Measurements from ENCODE around the gene C5AR1. TPM values are rescaled to one million over a fixed set of nuclear protein-coding genes. Genes with fewer than 3 reads are reported as not detected.

The C5AR1 gene
- total and polyA plus RNA-seq, 7 experiments from 2014 or later: 0.14 to 205 (median 5.9) TPM; not detected in 1

- peak; percentile 81 to 91 (median 88) for DNase-seq
- POLR2A ChIA-PET: interaction anchor here (0.8 to 2.8 kb wide), 13 partner anchors 11 to 414 kb away, joined by 3 to 44 read pairs (median 5); partner anchors contain the start of genes CCDC9 and ZC3H4
- H3K27me3 Mint-ChIP-seq: no peaks in the 10 kb centered on the region
- Histone ChIP-seq H3K27me3 (ENCODE audit: control insufficient read depth in 2 of 2, insufficient read depth in 2 of 2, low read length in 2 of 2) (no peaks in the 10 kb centered on the region), H3K4me3 (ENCODE audit: low read length) (peak overlapping the region; percentile 100), H3K9me3 (ENCODE audit: control insufficient read depth in 2 of 3, low read length in 3 of 3) (no peaks in the 10 kb centered on the region), H3K4me1 (ENCODE audit: control insufficient read depth in 2 of 2, insufficient read depth in 2 of 2, low read length in 2 of 2) (peaks cover 3 to 14% of the 10 kb centered on the region in 2 donors), H3K27ac (ENCODE audit: low read depth, low read length) (peak overlapping the region; percentile 95), H3K36me3 (ENCODE audit: control insufficient read depth in 2 of 3, insufficient read depth in 3 of 3, low read length in 3 of 3) (peaks cover 0 to 29% (median 0%) of the 10 kb centered on the region in 3 experiments)
- peaks cover 0 to 12% (median 3%) of the 10 kb centered on the region in 5 donors for H3K36me3 Mint-ChIP-seq
- peaks cover 20 to 28% (median 27%) of the 10 kb centered on the region in 7 donors for H3K4me1 Mint-ChIP-seq
- H3K4me3 Mint-ChIP-seq: peak overlapping the region; percentile 83 to 99 (median 95)
- CTCF ChIA-PET: interaction anchor here (0.6 to 1.1 kb wide), 2 partner anchors 17 to 76 kb away, joined by 3 to 4 read pairs; partner anchors contain the start of gene CCDC9
- intact Hi-C loops (cut with micrococcal nuclease): loop anchor here (1.0 to 10.0 kb wide), 22 partner anchors 11 to 1559 kb away; partner anchors contain the start of genes BICRA (in 2 of the 2), DHX34 (in 2 of the 2), ZC3H4 (in 2 of the 2) and ARHGAP35 (in 1 of the 2)
- no peaks in the 10 kb centered on the region for H3K9me3 Mint-ChIP-seq
- H3K27ac Mint-ChIP-seq: peak overlapping the region; percentile 93 to 98 (median 97)
- peak; percentile 74 for ATAC-seq
Observed at GRCh38 chr19:47273313-47274070, 36.2 kb upstream of the C5AR1 start.

DNA sequence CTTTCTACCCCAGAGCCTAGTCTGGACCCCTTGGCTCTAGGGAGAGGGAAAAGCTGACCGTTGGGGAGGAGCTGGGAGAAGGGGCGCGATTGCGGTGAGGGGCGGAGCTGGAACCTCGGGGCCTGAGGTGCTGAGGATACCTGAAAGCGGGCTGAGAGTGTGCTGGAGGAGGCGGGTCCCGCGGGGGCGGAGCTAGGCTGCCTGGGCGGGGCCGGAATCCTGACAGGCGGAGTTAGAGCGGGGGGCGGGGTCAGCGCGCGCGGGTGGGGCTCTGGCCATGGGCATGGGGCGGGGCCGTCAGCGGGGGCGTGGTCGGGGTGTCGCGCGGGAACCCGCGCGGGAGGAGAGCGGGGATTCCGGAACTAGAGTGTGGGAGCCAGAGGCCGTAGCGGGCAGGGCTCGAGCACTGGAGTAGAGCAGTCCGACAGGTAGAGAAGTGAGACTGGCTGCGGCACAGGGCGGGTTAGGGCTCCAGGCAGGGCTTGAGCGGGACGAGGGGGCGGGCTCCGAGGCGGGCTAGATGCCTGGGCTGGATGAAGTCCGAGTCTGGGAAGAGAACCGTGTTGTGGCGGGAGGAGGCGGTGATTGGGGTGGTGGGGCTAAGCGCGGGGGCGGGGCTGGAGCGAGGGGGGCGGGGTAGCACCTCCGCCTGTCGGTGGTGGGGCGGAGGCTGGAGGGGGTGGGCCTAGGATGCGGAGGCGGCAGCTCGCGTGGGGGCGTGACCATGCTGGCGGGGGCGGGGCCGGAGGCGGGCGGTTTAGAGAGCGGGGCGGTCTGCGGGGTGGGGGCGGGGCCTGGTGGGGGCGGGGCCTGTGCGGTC lies 35.4 kb upstream of the C5AR1 start, which contains the start of gene INAFM1:
Gene INAFM1 (plus strand): TSS at position 815 of the 820 bp plus-strand sequence. CDS start 35 bp downstream, outside the sequence.
- H3K4me3 Mint-ChIP-seq: peak within 1 kb of the TSS; percentile 83 to 99 (median 95)

DNA sequence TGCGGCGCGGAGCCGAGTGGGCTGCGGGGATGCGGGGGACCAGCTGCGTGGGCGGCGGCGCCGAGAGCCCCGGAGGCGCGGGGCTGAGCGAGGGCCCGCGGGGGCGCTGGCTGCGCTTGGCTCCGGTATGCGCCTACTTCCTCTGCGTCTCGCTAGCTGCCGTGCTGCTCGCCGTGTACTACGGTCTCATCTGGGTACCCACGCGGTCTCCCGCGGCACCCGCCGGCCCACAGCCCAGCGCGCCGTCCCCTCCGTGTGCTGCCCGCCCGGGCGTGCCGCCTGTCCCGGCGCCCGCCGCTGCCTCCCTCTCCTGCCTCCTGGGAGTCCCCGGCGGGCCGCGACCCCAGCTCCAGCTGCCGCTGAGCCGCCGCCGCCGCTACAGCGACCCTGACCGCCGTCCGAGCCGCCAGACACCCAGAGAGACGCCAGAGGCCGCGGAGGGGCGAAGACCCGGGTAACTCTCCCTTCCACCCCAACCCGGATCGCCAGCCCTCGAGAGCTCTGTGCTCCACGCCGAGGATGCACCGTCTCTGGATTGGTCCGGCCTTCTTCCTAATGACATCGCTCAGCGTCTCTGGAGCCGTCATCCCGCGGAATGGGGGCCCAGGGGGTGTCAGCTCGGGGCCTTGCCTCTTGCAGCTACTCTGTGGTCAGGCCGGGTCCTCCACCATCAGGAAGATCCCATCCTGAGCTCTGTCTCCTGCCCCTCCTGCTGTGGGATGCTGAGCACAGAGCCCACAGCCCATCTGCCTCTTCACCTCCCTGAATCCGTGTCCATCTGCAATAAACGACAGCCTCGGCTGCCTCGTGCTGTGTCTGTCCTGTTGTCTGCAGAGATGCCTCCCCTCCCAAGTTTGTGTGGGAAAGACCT lies 34.5 kb upstream of the C5AR1 start:
- Histone ChIP-seq H3K4me3 (ENCODE audit: low read length) (peak overlapping the region; percentile 47), H3K4me1 (ENCODE audit: control insufficient read depth in 2 of 2, insufficient read depth in 2 of 2, low read length in 2 of 2) (peaks cover 3 to 14% of the 10 kb centered on the region in 2 donors), H3K9me3 (ENCODE audit: control insufficient read depth in 2 of 3, low read length in 3 of 3) (no peaks in the 10 kb centered on the region), H3K27me3 (ENCODE audit: control insufficient read depth in 2 of 2, insufficient read depth in 2 of 2, low read length in 2 of 2) (no peaks in the 10 kb centered on the region), H3K36me3 (ENCODE audit: control insufficient read depth in 2 of 3, insufficient read depth in 3 of 3, low read length in 3 of 3) (peaks cover 0 to 19% (median 0%) of the 10 kb centered on the region in 3 experiments), H3K27ac (ENCODE audit: low read depth, low read length) (peak overlapping the region; percentile 65)
- no peaks in the 10 kb centered on the region for H3K27me3 Mint-ChIP-seq
- H3K9me3 Mint-ChIP-seq: no peaks in the 10 kb centered on the region
- DNase-seq: peak in 1 of 9 donors; percentile 34
- ChIA-PET POLR2A (interaction anchor here (0.6 to 2.8 kb wide), 9 partner anchors 18 to 415 kb away, joined by 3 to 44 read pairs (median 4); partner anchors contain the start of genes CCDC9, DHX34, SAE1 and ZC3H4), CTCF (interaction anchor here (0.5 to 2.1 kb wide), 5 partner anchors 11 to 177 kb away, joined by 3 to 8 read pairs (median 3); partner anchors contain the start of gene DHX34)
- H3K4me3 Mint-ChIP-seq: peak overlapping the region; percentile 78 to 98 (median 84)
- intact Hi-C loops (cut with micrococcal nuclease): loop anchor here (1.0 to 10.0 kb wide), 22 partner anchors 9 to 1560 kb away; partner anchors contain the start of genes BICRA (in 2 of the 2), DHX34 (in 2 of the 2), ARHGAP35 (in 1 of the 2) and DACT3 (in 1 of the 2)
- peak overlapping the region; percentile 29 to 98 (median 55) for H3K27ac Mint-ChIP-seq
- ATAC-seq: peak; percentile 19
- peaks cover 20 to 33% (median 27%) of the 10 kb centered on the region in 7 donors for H3K4me1 Mint-ChIP-seq
- H3K36me3 Mint-ChIP-seq: peaks cover 0 to 12% (median 3%) of the 10 kb centered on the region in 5 donors

More for the DNA sequence above, 35.4 kb upstream of the C5AR1 start, which contains the start of gene INAFM1:
- Histone ChIP-seq H3K9me3 (ENCODE audit: control insufficient read depth in 2 of 3, low read length in 3 of 3) (no peaks in the 10 kb centered on the region), H3K4me1 (ENCODE audit: control insufficient read depth in 2 of 2, insufficient read depth in 2 of 2, low read length in 2 of 2) (peaks cover 3 to 14% of the 10 kb centered on the region in 2 donors), H3K27ac (ENCODE audit: low read depth, low read length) (peak within 1 kb of the TSS; percentile 95), H3K4me3 (ENCODE audit: low read length) (peak within 1 kb of the TSS; percentile 100), H3K36me3 (ENCODE audit: control insufficient read depth in 2 of 3, insufficient read depth in 3 of 3, low read length in 3 of 3) (peaks cover 0 to 28% (median 0%) of the 10 kb centered on the region in 3 experiments), H3K27me3 (ENCODE audit: control insufficient read depth in 2 of 2, insufficient read depth in 2 of 2, low read length in 2 of 2) (no peaks in the 10 kb centered on the region)
- DNase-seq: peak; percentile 98 to 100 (median 99)
- intact Hi-C loops (cut with micrococcal nuclease): loop anchor here (1.0 to 10.0 kb wide), 22 partner anchors 10 to 1559 kb away; partner anchors contain the start of genes BICRA (in 2 of the 2), DHX34 (in 2 of the 2), ARHGAP35 (in 1 of the 2) and DACT3 (in 1 of the 2)
- Mint-ChIP-seq H3K27ac (peak within 1 kb of the TSS; percentile 93 to 98 (median 97)), H3K4me1 (peaks cover 20 to 28% (median 27%) of the 10 kb centered on the region in 7 donors), H3K27me3 (no peaks in the 10 kb centered on the region), H3K36me3 (peaks cover 0 to 12% (median 3%) of the 10 kb centered on the region in 5 donors), H3K9me3 (no peaks in the 10 kb centered on the region)
- ChIA-PET POLR2A (interaction anchor here (0.6 to 2.8 kb wide), 20 partner anchors 12 to 1698 kb away, joined by 3 to 44 read pairs (median 4); partner anchors contain the start of genes CCDC9, SAE1 and ZC3H4), CTCF (interaction anchor here (0.6 to 2.1 kb wide), 4 partner anchors 18 to 75 kb away, joined by 3 to 8 read pairs (median 4); partner anchors contain the start of gene CCDC9)
- ATAC-seq: peak; percentile 87

GRCh38 chr19:47275791-47276461 lies 33.7 kb upstream of the C5AR1 start:
- H3K36me3 Mint-ChIP-seq: peaks cover 0 to 10% (median 0%) of the 10 kb centered on the region in 5 donors
- no peaks in the 10 kb centered on the region for H3K27me3 Mint-ChIP-seq
- no peaks in the 10 kb centered on the region for H3K9me3 Mint-ChIP-seq
- intact Hi-C loops (cut with micrococcal nuclease): loop anchor here (2.0 to 10.0 kb wide), 5 partner anchors 73 to 1561 kb away; partner anchors contain the start of genes DHX34 (in 1 of the 2), PRKD2 (in 1 of the 2) and SLC1A5 (in 1 of the 2)
- H3K4me1 Mint-ChIP-seq: peaks cover 20 to 32% (median 27%) of the 10 kb centered on the region in 7 donors
- ChIA-PET CTCF (interaction anchor here (1.4 to 2.1 kb wide), 3 partner anchors 11 to 73 kb away, joined by 3 to 8 read pairs (median 6); partner anchors contain the start of gene DHX34), POLR2A (interaction anchor here (1.1 to 2.8 kb wide), 4 partner anchors 19 to 145 kb away, joined by 3 to 44 read pairs (median 4); partner anchors contain the start of genes CCDC9, DHX34 and SAE1)
- no peak overlapping the region for H3K27ac ChIP-seq (ENCODE audit: low read depth, low read length)
- H3K27me3 ChIP-seq (ENCODE audit: control insufficient read depth in 2 of 2, insufficient read depth in 2 of 2, low read length in 2 of 2): no peaks in the 10 kb centered on the region
- DNase-seq: no peak
- H3K4me3 Mint-ChIP-seq: peak overlapping the region; percentile 73 to 95 (median 82)
- H3K4me1 ChIP-seq (ENCODE audit: control insufficient read depth in 2 of 2, insufficient read depth in 2 of 2, low read length in 2 of 2): peaks cover 3 to 14% of the 10 kb centered on the region in 2 donors
- H3K36me3 ChIP-seq (ENCODE audit: control insufficient read depth in 2 of 3, insufficient read depth in 3 of 3, low read length in 3 of 3): peaks cover 0 to 11% (median 0%) of the 10 kb centered on the region in 3 experiments
- ATAC-seq: no peak
- H3K27ac Mint-ChIP-seq: peak overlapping the region; percentile 20 to 83 (median 55)
- no peak overlapping the region for H3K4me3 ChIP-seq (ENCODE audit: low read length)
- no peaks in the 10 kb centered on the region for H3K9me3 ChIP-seq (ENCODE audit: control insufficient read depth in 2 of 3, low read length in 3 of 3)

Data from naive thymus-derived CD4-positive, alpha-beta T cell (primary cell).